Retinal pigment epithelial cell (primary cell): ENCODE results near the gene NTN3.

ENCODE experiments used
- DNase-seq: peaks from one replicate; pipeline ENCODE4 v3.0.0-alpha.2; 2010; ENCODE audit warnings: low read depth
- H3K4me3 ChIP-seq: 2 replicates; pipeline ENCODE4 v1.5.1; 2011; ENCODE audit warnings: mild to moderate bottlenecking, low read length, control low read depth, moderate library complexity
- TF ChIP-seq, protein P1 (sequence below): conservative IDR thresholded peaks from 2 replicates; pipeline ENCODE4 v1.5.1; 2011; ENCODE audit warnings: low read depth, low read length, control low read depth, inconsistent platforms

Gene NTN3

GRCh38 chr16:2427526-2427925 lies 43.6 kb upstream of the NTN3 start:
- TF ChIP-seq, protein P1, sequence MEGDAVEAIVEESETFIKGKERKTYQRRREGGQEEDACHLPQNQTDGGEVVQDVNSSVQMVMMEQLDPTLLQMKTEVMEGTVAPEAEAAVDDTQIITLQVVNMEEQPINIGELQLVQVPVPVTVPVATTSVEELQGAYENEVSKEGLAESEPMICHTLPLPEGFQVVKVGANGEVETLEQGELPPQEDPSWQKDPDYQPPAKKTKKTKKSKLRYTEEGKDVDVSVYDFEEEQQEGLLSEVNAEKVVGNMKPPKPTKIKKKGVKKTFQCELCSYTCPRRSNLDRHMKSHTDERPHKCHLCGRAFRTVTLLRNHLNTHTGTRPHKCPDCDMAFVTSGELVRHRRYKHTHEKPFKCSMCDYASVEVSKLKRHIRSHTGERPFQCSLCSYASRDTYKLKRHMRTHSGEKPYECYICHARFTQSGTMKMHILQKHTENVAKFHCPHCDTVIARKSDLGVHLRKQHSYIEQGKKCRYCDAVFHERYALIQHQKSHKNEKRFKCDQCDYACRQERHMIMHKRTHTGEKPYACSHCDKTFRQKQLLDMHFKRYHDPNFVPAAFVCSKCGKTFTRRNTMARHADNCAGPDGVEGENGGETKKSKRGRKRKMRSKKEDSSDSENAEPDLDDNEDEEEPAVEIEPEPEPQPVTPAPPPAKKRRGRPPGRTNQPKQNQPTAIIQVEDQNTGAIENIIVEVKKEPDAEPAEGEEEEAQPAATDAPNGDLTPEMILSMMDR: no peak
- no peak overlapping the region for H3K4me3 ChIP-seq
- DNase-seq: no peak

DNA sequence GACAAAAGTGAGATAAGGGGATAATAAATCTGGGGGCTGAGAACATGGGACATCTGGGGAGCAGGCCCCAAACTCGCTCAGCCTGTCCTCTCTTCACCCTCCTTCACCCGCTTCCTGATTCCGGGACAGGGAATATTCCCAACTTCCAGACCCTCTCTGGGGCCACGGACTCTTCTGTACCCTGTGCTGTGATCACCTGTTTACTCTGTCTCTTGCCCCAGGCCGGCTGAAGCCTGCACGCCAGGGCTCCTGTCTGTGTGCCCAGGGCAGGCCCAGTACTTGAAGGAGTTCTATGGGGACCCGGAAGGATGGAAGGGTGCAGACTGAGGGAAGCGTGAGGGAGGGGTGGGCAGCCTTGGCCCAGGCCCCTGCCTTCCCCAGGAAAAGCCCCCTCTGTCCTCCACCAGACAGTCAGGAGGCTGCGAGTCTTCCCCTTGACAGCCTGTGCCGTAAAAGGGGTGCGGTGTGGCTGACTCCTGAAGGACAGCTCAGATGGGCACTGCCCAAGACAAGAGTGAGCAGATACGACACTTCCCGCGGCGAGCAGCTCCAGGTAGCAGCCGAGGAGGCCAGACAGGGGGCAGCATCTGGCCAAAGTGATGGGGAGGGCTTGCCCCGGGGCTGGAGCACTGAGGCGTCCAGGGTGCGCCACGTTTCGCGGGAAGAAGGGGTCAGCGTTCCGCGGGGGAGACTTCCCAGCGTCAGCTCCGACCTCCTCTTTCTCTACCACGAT lies 42.9 kb upstream of the NTN3 start:
- TF ChIP-seq, protein P1: peak; percentile 33
- peak overlapping the region; percentile 62 for H3K4me3 ChIP-seq
- no peak for DNase-seq

DNA sequence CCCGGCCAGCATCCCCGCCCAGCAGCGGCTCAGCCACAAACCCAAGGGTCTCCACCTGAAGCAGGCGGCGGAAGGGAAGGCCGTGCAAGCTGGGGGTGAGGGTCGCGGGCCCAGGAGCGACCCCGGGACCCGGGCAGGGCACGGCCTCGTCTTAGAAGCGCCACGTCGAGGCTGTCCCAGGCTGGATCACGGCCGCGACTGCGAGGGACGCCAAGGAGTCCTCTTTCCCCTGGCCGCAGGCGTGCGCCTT lies 42.4 kb upstream of the NTN3 start:
- peak overlapping the region; percentile 62 for H3K4me3 ChIP-seq
- TF ChIP-seq, protein P1: no peak
- no peak for DNase-seq

DNA sequence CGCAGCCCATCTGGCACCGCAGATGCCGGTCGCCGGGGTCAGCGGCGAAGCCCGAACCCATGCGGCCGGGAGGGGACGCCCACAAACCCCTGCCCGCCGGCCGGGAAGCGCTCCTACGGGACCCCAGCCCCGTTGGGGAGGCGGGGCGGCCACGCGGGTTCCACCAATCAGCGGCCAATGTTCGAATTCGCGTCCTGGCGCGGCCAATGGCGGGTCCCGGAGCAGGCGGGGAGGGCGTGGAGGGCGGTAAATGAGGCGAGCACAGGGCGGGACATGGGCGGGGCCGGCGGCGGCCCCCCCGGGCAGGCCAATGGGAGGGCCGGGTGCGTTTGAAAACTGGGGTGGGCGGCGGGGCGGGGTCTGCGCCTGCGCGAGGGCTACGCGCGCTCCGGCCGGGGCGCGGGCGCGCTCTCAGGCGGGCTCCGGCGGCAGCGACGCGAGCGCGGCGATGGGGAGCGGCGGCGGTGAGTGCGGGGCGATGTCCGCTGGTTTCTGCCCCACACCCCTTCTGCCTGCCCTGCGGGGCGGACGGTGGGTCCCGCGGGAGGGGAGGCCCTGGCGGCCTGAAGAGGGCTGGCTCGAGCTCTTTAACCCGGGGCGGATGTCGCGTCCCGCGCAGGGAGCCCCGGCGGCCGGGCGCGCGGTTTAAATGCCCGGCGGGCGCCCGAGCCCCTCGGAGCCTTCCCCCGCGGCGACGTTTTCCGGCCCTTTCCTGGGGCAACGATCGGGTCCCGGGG lies 41.9 kb upstream of the NTN3 start, which contains the start of gene CCNF:
Gene CCNF, plus strand, starts transcription at position 414 of the 737 bp plus-strand sequence. Its CDS starts 35 bp downstream, at position 449.
- TF ChIP-seq, protein P1: no peak
- DNase-seq: peak; percentile 81
- H3K4me3 ChIP-seq: peak within 1 kb of the TSS; percentile 70

- DNase-seq: no peak
- H3K4me3 ChIP-seq: peak overlapping the region; percentile 70
- TF ChIP-seq, protein P1: no peak
Measured at GRCh38 chr16:2429771-2430663, 41.1 kb upstream of the NTN3 start.

- TF ChIP-seq, protein P1: peak; percentile 31
- H3K4me3 ChIP-seq: no peak overlapping the region
- DNase-seq: no peak
Measured at GRCh38 chr16:2432286-2432685, 38.8 kb upstream of the NTN3 start.
